H9 (cell line): Measurements from ENCODE around the gene NPAS3. TPM values are rescaled to one million over a fixed set of nuclear protein-coding genes. Genes with fewer than 3 reads are reported as not detected.

ENCODE experiments used
- DNase-seq: peaks from one replicate; pipeline ENCODE4 v3.0.0-alpha.2; 2017
- H2AFZ ChIP-seq: one replicate; pipeline ENCODE4 v1.6.1; 2013; ENCODE audit warnings: mild to moderate bottlenecking, low read length, control low read depth, moderate library complexity
- H2AK5ac ChIP-seq: 2 replicates; pipeline ENCODE4 v1.6.1; 2013; ENCODE audit warnings: low read length, control low read depth, mixed read lengths; ENCODE audit not compliant: insufficient read length
- H2BK120ac ChIP-seq: one replicate; pipeline ENCODE4 v1.6.1; 2013; ENCODE audit warnings: low read depth, mild to moderate bottlenecking, low read length, control low read depth, inconsistent platforms; ENCODE audit not compliant: poor library complexity, severe bottlenecking
- H2BK12ac ChIP-seq: 2 replicates; pipeline ENCODE4 v1.6.1; 2013; ENCODE audit warnings: low read length, control low read depth, mixed read lengths, low read depth; ENCODE audit not compliant: insufficient read length
- H2BK15ac ChIP-seq: 2 replicates; pipeline ENCODE4 v1.6.1; 2013; ENCODE audit warnings: low read depth, low read length, control low read depth
- H2BK20ac ChIP-seq: one replicate; pipeline ENCODE4 v1.6.1; 2013; ENCODE audit warnings: low read depth, mild to moderate bottlenecking, low read length, control low read depth, inconsistent platforms; ENCODE audit not compliant: poor library complexity, severe bottlenecking
- H2BK5ac ChIP-seq: 2 replicates; pipeline ENCODE4 v1.6.1; 2013; ENCODE audit warnings: low read length, control low read depth, mixed read lengths; ENCODE audit not compliant: insufficient read length
- H3K14ac ChIP-seq: 2 replicates; pipeline ENCODE4 v1.6.1; 2013; ENCODE audit warnings: low read length, control low read depth; ENCODE audit not compliant: insufficient read depth
- H3K18ac ChIP-seq: 2 replicates; pipeline ENCODE4 v1.6.1; 2013; ENCODE audit warnings: low read depth, mild to moderate bottlenecking, mixed read lengths, low read length, control low read depth; ENCODE audit not compliant: insufficient read length
- H3K23ac ChIP-seq: 2 replicates; pipeline ENCODE4 v1.6.1; 2013; ENCODE audit warnings: low read length, control low read depth, mixed read lengths, low read depth; ENCODE audit not compliant: insufficient read length
- H3K23me2 ChIP-seq: 2 replicates; pipeline ENCODE4 v1.6.1; 2013; ENCODE audit warnings: low read depth, mild to moderate bottlenecking, mixed read lengths, low read length, control low read depth; ENCODE audit not compliant: insufficient read length, poor library complexity, severe bottlenecking
- H3K27ac ChIP-seq: 2 replicates; pipeline ENCODE4 v1.5.1; 2013; ENCODE audit warnings: low read length, control low read depth, mixed read lengths, low read depth; ENCODE audit not compliant: insufficient read length
- H3K27me3 ChIP-seq: 2 replicates; pipeline ENCODE4 v1.6.1; 2013; ENCODE audit warnings: low read length, control low read depth, inconsistent platforms; ENCODE audit not compliant: insufficient read depth
- H3K4ac ChIP-seq: 2 replicates; pipeline ENCODE4 v1.6.1; 2013; ENCODE audit warnings: low read depth, mild to moderate bottlenecking, control low read depth, inconsistent platforms, low read length, moderate library complexity
- H3K4me1 ChIP-seq: 2 replicates; pipeline ENCODE4 v1.6.1; 2013; ENCODE audit warnings: low read length, control low read depth, inconsistent platforms; ENCODE audit not compliant: insufficient read depth
- H3K4me2 ChIP-seq: 2 replicates; pipeline ENCODE4 v1.6.1; 2013; ENCODE audit warnings: low read length, control low read depth, mixed read lengths; ENCODE audit not compliant: insufficient read length, insufficient read depth
- H3K56ac ChIP-seq: 2 replicates; pipeline ENCODE4 v1.6.1; 2013; ENCODE audit warnings: low read depth, mild to moderate bottlenecking, mixed read lengths, low read length, control low read depth; ENCODE audit not compliant: insufficient read length
- H3K79me1 ChIP-seq: 2 replicates; pipeline ENCODE4 v1.6.1; 2013; ENCODE audit warnings: low read depth, mild to moderate bottlenecking, moderate library complexity, low read length, control low read depth, inconsistent platforms; ENCODE audit not compliant: insufficient read depth, poor library complexity, severe bottlenecking
- H3K79me2 ChIP-seq: 2 replicates; pipeline ENCODE4 v1.6.1; 2013; ENCODE audit warnings: low read length, control low read depth, inconsistent platforms; ENCODE audit not compliant: insufficient read depth
- H3K9ac ChIP-seq: 2 replicates; pipeline ENCODE4 v1.6.1; 2013; ENCODE audit warnings: low read length, control low read depth, mixed read lengths; ENCODE audit not compliant: insufficient read length; ENCODE audit errors: extremely low read depth
- H3K9me3 ChIP-seq: one replicate; pipeline ENCODE4 v1.6.1; 2013; ENCODE audit warnings: low read depth, low read length, inconsistent platforms; ENCODE audit not compliant: control insufficient read depth
- H3T11ph ChIP-seq: one replicate; pipeline ENCODE4 v1.6.1; 2013; ENCODE audit warnings: mild to moderate bottlenecking, low read length, control low read depth, inconsistent platforms
- H4K20me1 ChIP-seq: one replicate; pipeline ENCODE4 v1.6.1; 2013; ENCODE audit not compliant: control insufficient read depth, insufficient read length, insufficient read depth
- H4K5ac ChIP-seq: 2 replicates; pipeline ENCODE4 v1.6.1; 2013; ENCODE audit warnings: low read depth, mild to moderate bottlenecking, mixed read lengths, low read length, control low read depth; ENCODE audit not compliant: insufficient read length
- H4K8ac ChIP-seq: replicated peaks from 2 replicates; pipeline ENCODE4 v1.6.1; 2013; ENCODE audit warnings: low read length, control low read depth, mixed read lengths, low read depth; ENCODE audit not compliant: insufficient read length
- H4K91ac ChIP-seq: 2 replicates; pipeline ENCODE4 v1.6.1; 2013; ENCODE audit warnings: low read depth, mild to moderate bottlenecking, moderate library complexity, mixed read lengths, low read length, control low read depth; ENCODE audit not compliant: insufficient read length
- H3K27ac Mint-ChIP-seq, 3 experiments: 2 replicates in 2 of 3; 3 replicates in 1 of 3; pipeline ENCODE4 v1.8.0; 2020 to 2021; ENCODE audit warnings: mixed read lengths in 3 of 3, mild to moderate bottlenecking in 1 of 3, moderate library complexity in 1 of 3
- H3K27me3 Mint-ChIP-seq: 2 replicates; pipeline ENCODE4 v1.8.0; 2021; ENCODE audit warnings: low read depth, mild to moderate bottlenecking, moderate library complexity, mixed read lengths
- H3K36me3 Mint-ChIP-seq, 3 experiments: 2 replicates in 2 of 3; 3 replicates in 1 of 3; pipeline ENCODE4 v1.8.0; 2020 to 2021; ENCODE audit warnings: low read depth in 3 of 3, mixed read lengths in 3 of 3; ENCODE audit not compliant: insufficient read depth in 1 of 3
- H3K4me1 Mint-ChIP-seq, 2 experiments: 2 replicates each; pipeline ENCODE4 v1.8.0; 2020; ENCODE audit warnings: mixed read lengths in 2 of 2
- H3K4me3 Mint-ChIP-seq, 2 experiments: 2 replicates in 1 of 2; 3 replicates in 1 of 2; pipeline ENCODE4 v1.8.0; 2020 to 2021; ENCODE audit warnings: mild to moderate bottlenecking in 2 of 2, mixed read lengths in 2 of 2, moderate library complexity in 1 of 2
- H3K9me3 Mint-ChIP-seq, 2 experiments: 2 replicates in 1 of 2; 3 replicates in 1 of 2; pipeline ENCODE4 v1.8.0; 2020; ENCODE audit warnings: mild to moderate bottlenecking in 2 of 2, mixed read lengths in 2 of 2, moderate library complexity in 1 of 2
- CTCF ChIP-seq: fragments of 200-600 bp; sonication (generic); conservative IDR thresholded peaks from 3 replicates; pipeline ENCODE4 v1.8.0; 2021; ENCODE audit warnings: antibody characterized with exemption, mild to moderate bottlenecking
- whole genome bisulfite sequencing: extraction: QIAGEN DNeasy Blood & Tissue Kit; methylation state at CpG from one replicate; pipeline ENCODE4 v1.1.7; 2013; ENCODE audit warnings: missing lambda C conversion rate, low lambda C conversion rate, mixed read lengths; ENCODE audit not compliant: insufficient read length; ENCODE audit errors: extremely low coverage; 5-methylcytosine and 5-hydroxymethylcytosine counted together
- total RNA-seq: library from RNA; stranded (reverse); gene quantifications from 2 replicates; pipeline ENCODE4 v1.2.1, GENCODE V29; 2021

Gene NPAS3
- total RNA-seq, 1 experiment from 2014 or later, result 0.17 TPM

- Mint-ChIP-seq H3K27ac (no peak overlapping the region), H3K27me3 (no peaks in the 10 kb centered on the region), H3K36me3 (no peaks in the 10 kb centered on the region; a peak in 1 of 7 replicates), H3K9me3 (no peaks in the 10 kb centered on the region), H3K4me3 (no peak overlapping the region), H3K4me1 (peaks cover 12 to 14% of the 10 kb centered on the region in 2 experiments)
- Histone ChIP-seq H3K27me3 (no peaks in the 10 kb centered on the region), H3T11ph (no peak overlapping the region), H3K56ac (no peak overlapping the region), H4K5ac (no peak overlapping the region), H2BK120ac (no peak overlapping the region), H3K18ac (no peak overlapping the region), H4K91ac (no peak overlapping the region), H3K23ac (no peak overlapping the region), H2AFZ (no peak overlapping the region), H3K4ac (no peak overlapping the region), H2BK5ac (no peak overlapping the region), H2BK12ac (no peak overlapping the region), H3K27ac (no peak overlapping the region), H2BK20ac (no peak overlapping the region), H3K23me2 (no peaks in the 10 kb centered on the region), H3K4me1 (peaks cover 5% of the 10 kb centered on the region; the same call in 1 of the 2 replicates), H4K8ac (no peak overlapping the region), H2BK15ac (no peak overlapping the region), H3K79me1 (no peaks in the 10 kb centered on the region), H3K14ac (no peak overlapping the region), H3K9ac (no peak overlapping the region), H4K20me1 (no peaks in the 10 kb centered on the region), H3K4me2 (no peak overlapping the region), H3K79me2 (no peaks in the 10 kb centered on the region), H3K9me3 (no peaks in the 10 kb centered on the region), H2AK5ac (no peak overlapping the region)
- no CpG with 5 or more reads among the region's 1 CpG for WGBS
- DNase-seq, result no peak
- TF ChIP-seq CTCF, result no peak
These were observed 776.5 kb downstream of the NPAS3 start for GRCh38 chr14:33715227-33715528.
